C4-2B (cell line): ENCODE measurements around the gene TAF1A.

ENCODE experiments used
- ZFX ChIP-seq: fragments of 450-650 bp; IDR thresholded peaks from 2 replicates; pipeline ENCODE4 v1.6.1; 2017
- TF ChIP-seq, protein P1 (sequence below): fragments of 450-650 bp; conservative IDR thresholded peaks from 2 replicates; pipeline ENCODE4 v1.5.1; 2017; ENCODE audit warnings: mild to moderate bottlenecking

DNA sequence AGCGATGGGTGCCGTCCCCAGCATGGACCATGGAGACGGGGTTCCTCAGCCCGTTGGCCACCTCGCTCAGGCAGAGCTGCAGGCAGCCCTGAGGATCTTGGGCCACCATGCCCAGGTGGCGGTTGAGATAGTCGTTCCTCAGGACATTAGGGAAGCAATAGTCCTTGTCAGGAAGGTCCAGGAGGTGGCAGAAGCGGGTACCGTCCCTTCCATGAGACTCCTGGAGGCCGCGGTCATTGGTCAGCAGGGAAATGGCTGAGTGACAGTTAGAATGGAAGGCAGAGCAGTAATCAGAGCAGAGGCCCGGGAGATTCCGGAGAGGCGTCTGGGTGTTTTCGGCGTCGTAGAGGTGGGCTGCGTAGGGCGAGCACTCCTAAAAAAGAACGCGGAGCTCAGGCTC is 45.9 kb downstream of the TAF1A start:
- TF ChIP-seq, protein P1, sequence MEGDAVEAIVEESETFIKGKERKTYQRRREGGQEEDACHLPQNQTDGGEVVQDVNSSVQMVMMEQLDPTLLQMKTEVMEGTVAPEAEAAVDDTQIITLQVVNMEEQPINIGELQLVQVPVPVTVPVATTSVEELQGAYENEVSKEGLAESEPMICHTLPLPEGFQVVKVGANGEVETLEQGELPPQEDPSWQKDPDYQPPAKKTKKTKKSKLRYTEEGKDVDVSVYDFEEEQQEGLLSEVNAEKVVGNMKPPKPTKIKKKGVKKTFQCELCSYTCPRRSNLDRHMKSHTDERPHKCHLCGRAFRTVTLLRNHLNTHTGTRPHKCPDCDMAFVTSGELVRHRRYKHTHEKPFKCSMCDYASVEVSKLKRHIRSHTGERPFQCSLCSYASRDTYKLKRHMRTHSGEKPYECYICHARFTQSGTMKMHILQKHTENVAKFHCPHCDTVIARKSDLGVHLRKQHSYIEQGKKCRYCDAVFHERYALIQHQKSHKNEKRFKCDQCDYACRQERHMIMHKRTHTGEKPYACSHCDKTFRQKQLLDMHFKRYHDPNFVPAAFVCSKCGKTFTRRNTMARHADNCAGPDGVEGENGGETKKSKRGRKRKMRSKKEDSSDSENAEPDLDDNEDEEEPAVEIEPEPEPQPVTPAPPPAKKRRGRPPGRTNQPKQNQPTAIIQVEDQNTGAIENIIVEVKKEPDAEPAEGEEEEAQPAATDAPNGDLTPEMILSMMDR: no peak; the same call in 1 of the 2 replicates
- no peak for TF ChIP-seq ZFX
